AG04450 (cell line): ENCODE data around the gene SSR4. TPM values are rescaled to one million over a fixed set of nuclear protein-coding genes. Genes with fewer than 3 reads are reported as not detected.

Experiments used
- CTCF ChIA-PET: fragments of 300-600, 350-600 bp; formaldehyde crosslinking; extraction: SDS; loops from one replicate; lab custom pipeline; 2022; ENCODE audit warnings: antibody characterized with exemption, inconsistent platforms; lab: Charles Lee
- POLR2A ChIA-PET: fragments of 350-600 bp; formaldehyde crosslinking; extraction: SDS; loops from one replicate; lab custom pipeline; 2021; ENCODE audit warnings: antibody characterized with exemption, inconsistent platforms; lab: Yijun Ruan, JAX
- DNase-seq: peaks from one replicate; pipeline ENCODE4 v3.0.0-alpha.2; 2011; ENCODE audit warnings: low read depth, low spot score
- H3K27ac ChIP-seq: one replicate; pipeline ENCODE4 v1.5.1; 2012; ENCODE audit warnings: low read depth, low read length, control low read depth
- H3K27me3 ChIP-seq: one replicate; pipeline ENCODE4 v1.6.0; 2012; ENCODE audit warnings: low read length; ENCODE audit not compliant: control insufficient read depth, insufficient read depth
- H3K4me3 ChIP-seq: 2 replicates; pipeline ENCODE4 v1.5.1; 2011; ENCODE audit warnings: mild to moderate bottlenecking, low read depth, low read length, control low read depth
- H3K9me3 ChIP-seq: 2 replicates; pipeline ENCODE4 v1.5.1; 2012; ENCODE audit warnings: low read length; ENCODE audit not compliant: control insufficient read depth, insufficient read depth
- CTCF ChIP-seq: IDR thresholded peaks from 2 replicates; pipeline ENCODE4 v1.5.1; 2011; ENCODE audit warnings: low read depth, low read length, control low read depth, inconsistent platforms
- polyA plus RNA-seq: library from polyadenylated mRNA; depleted of rRNA; stranded (reverse); fragments of >200 nt; gene quantifications from 2 replicates; pipeline ENCODE4 v1.2.3, GENCODE V29; 2011

Gene SSR4
- polyA plus RNA-seq, 1 experiment = 277 TPM

GRCh38 chrX:153769865-153770600 is 24.4 kb upstream of the SSR4 start:
- no peak overlapping the region for H3K27ac ChIP-seq
- DNase-seq = no peak
- ChIA-PET CTCF (no interaction called here), POLR2A (no interaction called here)
- H3K4me3 ChIP-seq = no peak overlapping the region
- no peaks in the 10 kb centered on the region for H3K9me3 ChIP-seq
- no peaks in the 10 kb centered on the region for H3K27me3 ChIP-seq
- TF ChIP-seq CTCF = no peak

GRCh38 chrX:153770601-153771414 is 23.7 kb upstream of the SSR4 start:
- ChIA-PET CTCF (no interaction called here), POLR2A (no interaction called here)
- TF ChIP-seq CTCF = no peak
- H3K9me3 ChIP-seq = no peaks in the 10 kb centered on the region
- no peak for DNase-seq
- no peaks in the 10 kb centered on the region for H3K27me3 ChIP-seq
- H3K27ac ChIP-seq = no peak overlapping the region
- H3K4me3 ChIP-seq = no peak overlapping the region

GRCh38 chrX:153771415-153772315 is 22.8 kb upstream of the SSR4 start:
- ChIA-PET POLR2A (no interaction called here), CTCF (no interaction called here)
- H3K27ac ChIP-seq = no peak overlapping the region

GRCh38 chrX:153772316-153773217 is 21.9 kb upstream of the SSR4 start:
- CTCF ChIA-PET = no interaction called here

More at GRCh38 chrX:153771415-153772315, 22.8 kb upstream of the SSR4 start:
- Histone ChIP-seq H3K27me3 (no peaks in the 10 kb centered on the region), H3K9me3 (no peaks in the 10 kb centered on the region), H3K4me3 (no peak overlapping the region)
- DNase-seq = no peak
- TF ChIP-seq CTCF = no peak

More at GRCh38 chrX:153772316-153773217, 21.9 kb upstream of the SSR4 start:
- TF ChIP-seq CTCF = no peak
- POLR2A ChIA-PET = no interaction called here
- no peaks in the 10 kb centered on the region for H3K9me3 ChIP-seq
- DNase-seq = no peak
- H3K4me3 ChIP-seq = no peak overlapping the region
- no peak overlapping the region for H3K27ac ChIP-seq
- H3K27me3 ChIP-seq = no peaks in the 10 kb centered on the region
